Keratinocyte (primary cell): ENCODE results near the gene BPGM. TPM values are rescaled to one million over a fixed set of nuclear protein-coding genes. Genes with fewer than 3 reads are reported as not detected.

Source experiments
- DNase-seq: peaks from one replicate; pipeline ENCODE4 v3.0.0-alpha.2; 2011; ENCODE audit warnings: low read depth, missing footprints, low spot score
- FAIRE-seq: peaks from 2 replicates; lab custom pipeline; 2011; peaks lifted over from hg19 to GRCh38; lab: Jason Lieb, UNC
- H2AFZ ChIP-seq: 2 replicates; pipeline ENCODE4 v1.6.0; 2012; ENCODE audit warnings: low read length, control low read depth, inconsistent platforms; ENCODE audit not compliant: control insufficient read depth
- H3K27ac ChIP-seq: 2 replicates; pipeline ENCODE4 v1.5.1; 2011; ENCODE audit warnings: low read length; ENCODE audit not compliant: control insufficient read depth, insufficient read depth
- H3K27me3 ChIP-seq: 3 replicates; pipeline ENCODE4 v1.6.0; 2011; ENCODE audit warnings: low read length; ENCODE audit not compliant: control insufficient read depth, insufficient read depth; ENCODE audit errors: extremely low read depth
- H3K36me3 ChIP-seq, 2 experiments: 2 replicates in 1 of 2; 3 replicates in 1 of 2; pipeline ENCODE4 v1.5.1; 2011; ENCODE audit warnings: low read length in 2 of 2, mild to moderate bottlenecking in 1 of 2; ENCODE audit not compliant: control insufficient read depth in 2 of 2, insufficient read depth in 2 of 2; ENCODE audit errors: extremely low read depth in 1 of 2
- H3K4me1 ChIP-seq: 3 replicates; pipeline ENCODE4 v1.5.1; 2011; ENCODE audit warnings: low read length; ENCODE audit not compliant: control insufficient read depth, insufficient read depth; ENCODE audit errors: extremely low read depth
- H3K4me2 ChIP-seq: 3 replicates; pipeline ENCODE4 v1.6.0; 2011; ENCODE audit warnings: low read depth, low read length; ENCODE audit not compliant: control insufficient read depth, insufficient read depth; ENCODE audit errors: extremely low read depth
- H3K4me3 ChIP-seq, 3 experiments: fragments of 200-600 bp in 1 of 3; sonication (generic) in 1 of 3; 2 replicates in 2 of 3; 3 replicates in 1 of 3; pipeline ENCODE4 v1.5.1; 2011 to 2016; ENCODE audit warnings: low read length in 3 of 3, mild to moderate bottlenecking in 3 of 3, control low read depth in 2 of 3, inconsistent platforms in 1 of 3, low read depth in 1 of 3, mixed read lengths in 1 of 3, mixed run types in 1 of 3, moderate library complexity in 1 of 3; ENCODE audit not compliant: control insufficient read depth in 2 of 3, insufficient read depth in 2 of 3; ENCODE audit errors: extremely low read depth in 1 of 3
- H3K79me2 ChIP-seq: 2 replicates; pipeline ENCODE4 v1.6.0; 2012; ENCODE audit warnings: low read length; ENCODE audit not compliant: control insufficient read depth, insufficient read depth
- H3K9ac ChIP-seq: 3 replicates; pipeline ENCODE4 v1.6.0; 2011; ENCODE audit warnings: low read length; ENCODE audit not compliant: control insufficient read depth, insufficient read depth; ENCODE audit errors: extremely low read depth
- H3K9me1 ChIP-seq: 3 replicates; pipeline ENCODE4 v1.6.0; 2011; ENCODE audit warnings: low read length; ENCODE audit not compliant: control insufficient read depth, insufficient read depth; ENCODE audit errors: extremely low read depth
- H3K9me3 ChIP-seq: 2 replicates; pipeline ENCODE4 v1.5.1; 2012; ENCODE audit warnings: low read depth, low read length; ENCODE audit not compliant: control insufficient read depth
- H4K20me1 ChIP-seq: 3 replicates; pipeline ENCODE4 v1.6.0; 2011; ENCODE audit warnings: low read length; ENCODE audit not compliant: control insufficient read depth, insufficient read depth; ENCODE audit errors: extremely low read depth
- EZH2 ChIP-seq: IDR thresholded peaks from one replicate; pipeline ENCODE4 v1.6.1; 2012; ENCODE audit warnings: inconsistent platforms, mild to moderate bottlenecking, low read length, moderate library complexity
- dilution Hi-C: fragments of 300-500 bp; cut with MboI; formaldehyde crosslinking; loops from one replicate; pipeline ENCODE4 v1.7.0; 2020; ENCODE audit warnings: low sequenced_read_pairs; ENCODE audit not compliant: extremely low pct_ligation_motif_present
- polyA minus RNA-seq, 3 experiments: library from RNA; depleted of rRNA, polyadenylated mRNA; stranded (reverse); fragments of >200 nt; gene quantifications; 1 replicate in 1 of 3; 2 replicates in 1 of 3; 3 replicates in 1 of 3; pipeline ENCODE4 v1.2.3, GENCODE V29; 2011
- polyA plus RNA-seq, 5 experiments: library from polyadenylated mRNA; depleted of rRNA in 3 of 5; stranded (reverse) in 3 of 5; stranded (forward) in 1 of 5; unstranded in 1 of 5; fragments of >200 nt; gene quantifications; 1 replicate in 1 of 5; 2 replicates in 3 of 5; 3 replicates in 1 of 5; pipeline versions ENCODE4 v1.2.1 to v1.2.3, GENCODE V29; 2011 to 2012; ENCODE audit warnings: missing spikeins in 2 of 5, low read depth in 1 of 5, low replicate concordance in 1 of 5
- TF ChIP-seq, protein P1 (sequence below), 3 experiments: IDR thresholded peaks in 1 of 3; conservative IDR thresholded peaks in 1 of 3; optimal IDR thresholded peaks in 1 of 3; 2 replicates in 2 of 3; 3 replicates in 1 of 3; pipeline versions ENCODE3 to v1.5.1; 2011; ENCODE audit warnings: low read length in 3 of 3, mild to moderate bottlenecking in 3 of 3, moderate library complexity in 2 of 3, control low read depth in 1 of 3, inconsistent platforms in 1 of 3; ENCODE audit not compliant: insufficient read depth in 2 of 3; ENCODE audit errors: extremely low read depth in 1 of 3

BPGM gene
- 31.2 to 34.2 TPM (median 32.8 TPM) in 3 replicates for polyA plus RNA-seq
- 28.2 TPM for polyA plus RNA-seq (2011; ENCODE audit: low read depth)
- 54.2 and 76.9 TPM in 2 replicates for polyA plus RNA-seq (2011; cell fraction: cytosol; rRNA removed)
- polyA plus RNA-seq (2011; cell fraction: nucleus; rRNA removed), result 55.1 and 64.5 TPM in 2 replicates
- polyA plus RNA-seq (2012; ENCODE audit: low replicate concordance), result 17.2 and 22.0 TPM in 2 replicates
- 1.5 to 16.3 TPM (median 16.1 TPM) in 3 replicates for polyA minus RNA-seq
- 21.1 TPM for polyA minus RNA-seq (2011; cell fraction: cytosol; rRNA and poly(A)+ RNA removed)
- 16.4 and 37.9 TPM in 2 replicates for polyA minus RNA-seq (2011; cell fraction: nucleus; rRNA and poly(A)+ RNA removed)

DNA sequence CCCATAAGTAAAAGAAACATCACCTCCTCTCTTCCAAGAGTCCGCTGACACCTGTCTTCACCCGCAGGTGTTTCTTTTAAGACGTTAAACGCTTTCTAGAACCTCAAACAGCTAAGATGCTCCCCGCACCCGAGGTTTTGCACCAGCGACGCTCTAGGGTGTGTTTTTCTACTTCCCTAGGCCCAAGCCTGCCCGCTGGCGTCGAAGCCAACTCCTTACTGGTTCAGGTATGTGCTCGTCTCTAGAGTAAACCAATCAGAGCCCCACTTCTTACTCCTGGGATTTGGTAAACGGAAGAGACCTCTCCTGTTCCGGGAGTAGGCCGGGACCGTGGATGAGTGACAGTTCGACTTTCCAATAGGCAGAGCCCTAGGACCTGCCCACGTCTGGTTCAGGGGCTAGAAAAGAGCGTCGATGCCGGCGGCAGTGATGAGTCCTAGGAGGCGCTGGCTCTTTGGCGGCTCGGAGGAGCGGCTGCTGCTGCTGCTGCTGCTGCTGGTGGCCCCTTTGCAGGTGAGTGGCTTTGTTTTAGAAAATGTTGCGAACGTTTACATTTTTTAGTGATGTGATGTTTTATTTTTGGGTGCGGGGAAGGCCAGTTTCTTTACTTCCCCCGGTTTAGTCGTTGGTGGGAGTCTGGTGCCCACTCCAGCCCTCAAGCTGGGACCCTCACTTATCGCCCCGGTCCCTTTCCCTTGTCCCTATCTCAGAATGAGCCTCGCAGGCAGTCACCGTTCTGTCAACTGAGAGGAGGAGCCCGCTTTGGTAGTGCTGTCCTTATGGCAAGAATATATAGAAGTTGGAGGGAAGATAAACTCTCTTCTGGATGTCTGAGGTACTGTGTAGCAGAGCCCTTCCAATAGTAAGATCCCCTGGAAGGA, at the start of gene BPGM:
Gene BPGM, plus strand, starts transcription at position 429 of the 881 bp plus-strand sequence. CDS start 14,655 bp downstream, outside the sequence.
- Histone ChIP-seq H3K9ac (peak within 1 kb of the TSS; percentile 92), H3K27me3 (no peaks in the 10 kb centered on the region), H4K20me1 (no peaks in the 10 kb centered on the region), H3K9me1 (no peaks in the 10 kb centered on the region), H3K79me2 (peaks cover 30% of the 10 kb centered on the region), H3K4me3 (peak within 1 kb of the TSS; percentile 52 to 94 (median 93)), H2AFZ (peak within 1 kb of the TSS; percentile 74), H3K4me1 (peaks cover 28% of the 10 kb centered on the region), H3K9me3 (no peaks in the 10 kb centered on the region), H3K4me2 (peak within 1 kb of the TSS; percentile 95), H3K36me3 (no peaks in the 10 kb centered on the region), H3K27ac (peak within 1 kb of the TSS; percentile 94)
- dilution Hi-C loops, result no loop called here
- DNase-seq (peak; percentile 98), FAIRE-seq (peak; percentile 96)
- TF ChIP-seq, protein P1, sequence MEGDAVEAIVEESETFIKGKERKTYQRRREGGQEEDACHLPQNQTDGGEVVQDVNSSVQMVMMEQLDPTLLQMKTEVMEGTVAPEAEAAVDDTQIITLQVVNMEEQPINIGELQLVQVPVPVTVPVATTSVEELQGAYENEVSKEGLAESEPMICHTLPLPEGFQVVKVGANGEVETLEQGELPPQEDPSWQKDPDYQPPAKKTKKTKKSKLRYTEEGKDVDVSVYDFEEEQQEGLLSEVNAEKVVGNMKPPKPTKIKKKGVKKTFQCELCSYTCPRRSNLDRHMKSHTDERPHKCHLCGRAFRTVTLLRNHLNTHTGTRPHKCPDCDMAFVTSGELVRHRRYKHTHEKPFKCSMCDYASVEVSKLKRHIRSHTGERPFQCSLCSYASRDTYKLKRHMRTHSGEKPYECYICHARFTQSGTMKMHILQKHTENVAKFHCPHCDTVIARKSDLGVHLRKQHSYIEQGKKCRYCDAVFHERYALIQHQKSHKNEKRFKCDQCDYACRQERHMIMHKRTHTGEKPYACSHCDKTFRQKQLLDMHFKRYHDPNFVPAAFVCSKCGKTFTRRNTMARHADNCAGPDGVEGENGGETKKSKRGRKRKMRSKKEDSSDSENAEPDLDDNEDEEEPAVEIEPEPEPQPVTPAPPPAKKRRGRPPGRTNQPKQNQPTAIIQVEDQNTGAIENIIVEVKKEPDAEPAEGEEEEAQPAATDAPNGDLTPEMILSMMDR (optimal IDR thresholded peaks at IDR 0.05 in 1 of 3, IDR thresholded peaks at IDR 0.05 in 1 of 3, conservative IDR thresholded peaks at IDR 0.05 in 1 of 3; ENCODE audit: extremely low read depth in 1 of 3, insufficient read depth in 2 of 3, low read length in 3 of 3), result peak; percentile 23 to 62 (median 35)
- no peak for TF ChIP-seq EZH2

DNA sequence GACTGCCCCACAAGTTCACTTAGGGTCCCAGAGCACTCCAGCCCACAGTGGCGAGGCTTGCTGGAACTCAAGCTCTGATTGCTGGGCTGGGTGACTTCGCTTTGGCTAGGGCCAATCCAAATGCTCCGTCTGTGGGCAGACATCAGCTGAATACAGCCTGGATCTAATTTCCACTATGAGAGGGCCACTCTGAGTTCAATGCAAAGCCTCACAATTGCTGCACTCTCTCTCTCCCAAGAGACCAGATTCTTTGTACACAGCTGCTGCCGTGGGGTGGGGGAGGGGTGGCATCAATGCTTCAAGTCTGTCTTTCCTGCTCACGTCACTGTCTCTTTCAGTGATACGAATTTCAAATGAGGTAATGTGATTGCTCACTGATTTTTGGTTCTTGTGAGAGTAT, 47.3 kb upstream of the BPGM start:
- H3K4me2 ChIP-seq, result no peak overlapping the region
- no peak for DNase-seq
- no peak for FAIRE-seq

More for the DNA sequence above, 47.3 kb upstream of the BPGM start:
- H3K9me1 ChIP-seq, result no peaks in the 10 kb centered on the region
- dilution Hi-C loops, result no loop called here
- no peak overlapping the region for H3K9ac ChIP-seq
- peaks cover under 1% of the 10 kb centered on the region for H3K4me1 ChIP-seq
- peaks cover 2% of the 10 kb centered on the region for H3K9me3 ChIP-seq
- no peak overlapping the region for H2AFZ ChIP-seq
- H3K27me3 ChIP-seq, result no peaks in the 10 kb centered on the region
- H3K4me3 ChIP-seq, result no peak overlapping the region
- no peak overlapping the region for H3K27ac ChIP-seq
- no peaks in the 10 kb centered on the region for H3K79me2 ChIP-seq
- TF ChIP-seq, protein P1 (optimal IDR thresholded peaks at IDR 0.05 in 1 of 3, IDR thresholded peaks at IDR 0.05 in 1 of 3, conservative IDR thresholded peaks at IDR 0.05 in 1 of 3; ENCODE audit: extremely low read depth in 1 of 3, insufficient read depth in 2 of 3, low read length in 3 of 3), result no peak
- TF ChIP-seq EZH2, result no peak
- no peaks in the 10 kb centered on the region for H4K20me1 ChIP-seq
- no peaks in the 10 kb centered on the region for H3K36me3 ChIP-seq
